ENCODE results near the gene NYAP1.

DNA sequence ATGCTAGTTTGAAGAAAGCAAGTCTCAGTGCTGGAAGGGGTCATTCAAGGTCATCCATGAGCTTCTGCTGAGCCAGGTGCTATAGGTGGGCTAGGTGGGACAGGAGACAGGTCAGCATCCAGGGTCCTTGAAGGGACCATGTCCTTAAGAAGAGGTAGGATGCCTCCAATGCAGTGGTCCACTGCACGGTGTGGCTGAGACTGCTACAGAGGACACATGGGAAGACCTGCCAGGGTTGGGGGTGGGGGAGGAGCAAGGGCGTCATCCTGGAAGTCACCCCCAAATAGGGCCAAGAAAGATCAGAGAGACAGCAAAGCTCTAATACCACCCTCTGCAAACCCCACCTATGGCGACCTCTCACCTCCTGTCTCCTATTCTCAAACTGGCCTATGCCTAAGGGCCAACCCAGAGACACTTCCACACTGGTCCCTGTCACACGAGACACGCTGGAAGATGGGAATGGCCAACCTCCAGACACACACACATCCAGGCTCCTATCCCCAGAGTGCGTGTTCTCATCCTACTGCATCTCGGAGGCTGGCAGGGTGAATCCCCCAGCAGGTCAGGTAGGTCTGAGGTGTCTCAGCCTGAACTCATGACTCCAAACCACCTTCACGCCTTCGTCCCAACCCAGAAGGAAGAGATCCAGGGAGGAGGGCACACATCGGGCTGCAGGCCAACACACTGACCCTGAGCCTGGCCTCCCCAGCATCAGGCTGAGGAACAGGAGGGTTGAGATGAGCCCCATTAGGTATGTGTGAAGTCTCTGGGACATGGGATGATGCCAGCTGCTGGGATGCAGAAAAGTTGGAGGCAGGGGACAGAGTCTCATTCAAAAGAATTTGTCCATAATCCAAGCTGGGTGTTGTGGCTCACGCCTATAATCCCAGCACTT is 41.8 kb upstream of the NYAP1 start:
- TF ChIP-seq, protein P1, sequence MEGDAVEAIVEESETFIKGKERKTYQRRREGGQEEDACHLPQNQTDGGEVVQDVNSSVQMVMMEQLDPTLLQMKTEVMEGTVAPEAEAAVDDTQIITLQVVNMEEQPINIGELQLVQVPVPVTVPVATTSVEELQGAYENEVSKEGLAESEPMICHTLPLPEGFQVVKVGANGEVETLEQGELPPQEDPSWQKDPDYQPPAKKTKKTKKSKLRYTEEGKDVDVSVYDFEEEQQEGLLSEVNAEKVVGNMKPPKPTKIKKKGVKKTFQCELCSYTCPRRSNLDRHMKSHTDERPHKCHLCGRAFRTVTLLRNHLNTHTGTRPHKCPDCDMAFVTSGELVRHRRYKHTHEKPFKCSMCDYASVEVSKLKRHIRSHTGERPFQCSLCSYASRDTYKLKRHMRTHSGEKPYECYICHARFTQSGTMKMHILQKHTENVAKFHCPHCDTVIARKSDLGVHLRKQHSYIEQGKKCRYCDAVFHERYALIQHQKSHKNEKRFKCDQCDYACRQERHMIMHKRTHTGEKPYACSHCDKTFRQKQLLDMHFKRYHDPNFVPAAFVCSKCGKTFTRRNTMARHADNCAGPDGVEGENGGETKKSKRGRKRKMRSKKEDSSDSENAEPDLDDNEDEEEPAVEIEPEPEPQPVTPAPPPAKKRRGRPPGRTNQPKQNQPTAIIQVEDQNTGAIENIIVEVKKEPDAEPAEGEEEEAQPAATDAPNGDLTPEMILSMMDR (IDR thresholded peaks at IDR 0.05) = no peak
- TF ChIP-seq POLR2A (IDR thresholded peaks at IDR 0.05) = no peak

Data from lower leg skin (tissue), 3 donors.